GM12878 (cell line): Measurements from ENCODE around the gene TYW5. TPM values are rescaled to one million over a fixed set of nuclear protein-coding genes. Genes with fewer than 3 reads are reported as not detected.

Experiments
- ATAC-seq: fragments of 200-7000 bp; cut with Tn5 transposase; 3 replicates; pipeline ENCODE4 v1.9.1; 2020; ENCODE audit warnings: mild to moderate bottlenecking, moderate library complexity
- BruUV-seq: library from RNA; stranded (reverse); fragments of 400-500 nt; replicated peaks from 2 replicates; lab custom pipeline; 2021; lab: Mats Ljungman, UMichigan
- CTCF ChIA-PET: fragments of 300-600 bp; sonication (Branson Sonifier 250); formaldehyde crosslinking; extraction: SDS; loops from one replicate; lab custom pipeline; 2021; ENCODE audit warnings: inconsistent platforms; lab: Yijun Ruan, JAX
- POLR2A ChIA-PET: fragments of 350-600 bp; formaldehyde crosslinking; extraction: SDS; loops from one replicate; lab custom pipeline; 2021; ENCODE audit warnings: inconsistent platforms; lab: Charles Lee
- RAD21 ChIA-PET: fragments of 300-600 bp; sonication (Branson Sonifier 250); formaldehyde crosslinking; loops from one replicate; lab custom pipeline; 2023; ENCODE audit warnings: antibody characterized with exemption; ENCODE audit not compliant: unreplicated experiment; lab: Charles Lee
- SMC1A ChIA-PET: fragments of 300-600 bp; sonication (Branson Sonifier 250); formaldehyde crosslinking; loops from one replicate; lab custom pipeline; 2023; ENCODE audit not compliant: unreplicated experiment, uncharacterized antibody; lab: Charles Lee
- DNase-seq: peaks from one replicate; pipeline ENCODE4 v3.0.0-alpha.2; 2011; ENCODE audit warnings: low read depth, low spot score
- FAIRE-seq: peaks from 3 replicates; lab custom pipeline; 2011; peaks lifted over from hg19 to GRCh38; lab: Jason Lieb, UNC
- H2AFZ ChIP-seq: 2 replicates; pipeline ENCODE4 v1.6.0; 2011; ENCODE audit warnings: low read depth, low read length, control low read depth; ENCODE audit not compliant: control insufficient read depth
- H3K27ac ChIP-seq: 2 replicates; pipeline ENCODE4 v1.5.1; 2011; ENCODE audit warnings: control low read depth; ENCODE audit not compliant: control insufficient read depth, insufficient read depth
- H3K27me3 ChIP-seq, 2 experiments: replicated peaks in 1 of 2; 2 replicates each; pipeline versions ENCODE4 v1.6.0 to v1.6.1; 2011; ENCODE audit warnings: low read length in 1 of 2; ENCODE audit not compliant: control insufficient read depth in 2 of 2, insufficient read depth in 2 of 2
- H3K36me3 ChIP-seq, 2 experiments: 2 replicates each; pipeline ENCODE4 v1.5.1; 2011; ENCODE audit warnings: low read length in 1 of 2; ENCODE audit not compliant: control insufficient read depth in 2 of 2, insufficient read depth in 2 of 2
- H3K4me1 ChIP-seq: 2 replicates; pipeline ENCODE4 v1.6.1; 2011; ENCODE audit warnings: mild to moderate bottlenecking, low read length, moderate library complexity, mixed read lengths; ENCODE audit not compliant: control insufficient read depth, insufficient read depth
- H3K4me2 ChIP-seq: 2 replicates; pipeline ENCODE4 v1.6.0; 2011; ENCODE audit warnings: control low read depth; ENCODE audit not compliant: control insufficient read depth, insufficient read depth
- H3K4me3 ChIP-seq: fragments of 200-600 bp; sonication (generic); 2 replicates; pipeline ENCODE4 v1.5.1; 2016
- H3K79me2 ChIP-seq: 2 replicates; pipeline ENCODE4 v1.6.0; 2011; ENCODE audit warnings: low read length; ENCODE audit not compliant: control insufficient read depth, insufficient read depth
- H3K9ac ChIP-seq: 2 replicates; pipeline ENCODE4 v1.8.0; 2011; ENCODE audit warnings: low read length, control low read depth, mixed read lengths; ENCODE audit not compliant: control insufficient read depth, insufficient read depth
- H3K9me3 ChIP-seq: replicated peaks from 3 replicates; pipeline ENCODE4 v1.5.1; 2011; ENCODE audit warnings: mild to moderate bottlenecking, low read length; ENCODE audit not compliant: control insufficient read depth, insufficient read depth
- H4K20me1 ChIP-seq: 2 replicates; pipeline ENCODE4 v1.6.0; 2011; ENCODE audit not compliant: control insufficient read depth, insufficient read depth
- EGR1 ChIP-seq, 2 experiments: IDR thresholded peaks; 1 replicate in 1 of 2; 2 replicates in 1 of 2; pipeline ENCODE4 v1.6.1; 2011 to 2012; ENCODE audit warnings: low read depth in 2 of 2, low read length in 2 of 2, borderline replicate concordance in 1 of 2, mild to moderate bottlenecking in 1 of 2, moderate library complexity in 1 of 2
- ESRRA ChIP-seq: IDR thresholded peaks from 2 replicates; pipeline ENCODE4 v1.6.1; 2012; ENCODE audit warnings: mild to moderate bottlenecking, low read length, improper control_type of control experiment
- MEF2A ChIP-seq: IDR thresholded peaks from 2 replicates; pipeline ENCODE4 v1.6.1; 2011; ENCODE audit warnings: low read depth, mild to moderate bottlenecking, low read length, moderate library complexity; ENCODE audit not compliant: insufficient read depth
- NR2C2 ChIP-seq: IDR thresholded peaks from 2 replicates; pipeline ENCODE4 v1.6.1; 2011; ENCODE audit warnings: borderline replicate concordance, low read depth; ENCODE audit not compliant: control insufficient read depth, insufficient read length
- PAX8 ChIP-seq: fragments of 450-650 bp; IDR thresholded peaks from 2 replicates; pipeline ENCODE4 v1.6.1; 2017; ENCODE audit warnings: mild to moderate bottlenecking, moderate library complexity
- RCOR1 ChIP-seq: conservative IDR thresholded peaks from 2 replicates; pipeline ENCODE4 v1.6.1; 2012; ENCODE audit warnings: low read depth, low read length, improper control_type of control experiment
- SIN3A ChIP-seq: IDR thresholded peaks from 2 replicates; pipeline ENCODE4 v1.6.1; 2012; ENCODE audit warnings: low read depth, low read length, improper control_type of control experiment
- SP1 ChIP-seq: IDR thresholded peaks from one replicate; pipeline ENCODE4 v1.6.1; 2011; ENCODE audit warnings: low read depth, low read length
- WGBS: methylation state at CpG from one replicate; pipeline ENCODE4 v1.1.6; 2016; ENCODE audit warnings: low lambda C conversion rate; ENCODE audit not compliant: insufficient replicate concordance, insufficient coverage; ENCODE audit errors: missing lambda C conversion rate; 5-methylcytosine and 5-hydroxymethylcytosine counted together
- in situ Hi-C: fragments of 300-500 bp; cut with MboI; formaldehyde crosslinking; loops from 9 replicates; pipeline ENCODE4 v1.14.3; 2018; ENCODE audit warnings: mixed read lengths
- intact Hi-C: fragments of 100-400 bp; cut with micrococcal nuclease; formaldehyde crosslinking; loops from one replicate; pipeline ENCODE4 v1.14.2; 2022; ENCODE audit not compliant: unreplicated experiment
- polyA plus RNA-seq, 11 experiments: library from polyadenylated mRNA; depleted of rRNA in 4 of 11; unstranded in 6 of 11; stranded (reverse) in 5 of 11; fragments of >200 nt; fragmentation: Nextera tagmentation in 4 of 11; fragmentation: Illumina TruSeq in 1 of 11; extraction: Ambion mirVana in 4 of 11; extraction: Trizol in 1 of 11; gene quantifications; 1 replicate in 1 of 11; 2 replicates in 10 of 11; pipeline versions ENCODE4 v1.2.1 to v1.2.3, GENCODE V29; 2011 to 2016; ENCODE audit warnings: inconsistent platforms in 2 of 11, missing spikeins in 2 of 11, low read depth in 1 of 11
- total RNA-seq, 4 experiments: library from RNA; depleted of rRNA in 3 of 4; stranded (reverse); fragments of >200 nt in 3 of 4; fragmentation: Illumina TruSeq in 1 of 4; extraction: Trizol in 1 of 4; gene quantifications; 2 replicates each; pipeline versions ENCODE4 v1.2.1 to v1.2.3, GENCODE V29; 2013 to 2021
- TF ChIP-seq, protein P1 (sequence below): fragments of 450-650 bp; conservative IDR thresholded peaks from 2 replicates; pipeline ENCODE4 v1.6.1; 2017; ENCODE audit warnings: mild to moderate bottlenecking, moderate library complexity
- TF ChIP-seq, protein P2 (sequence below): fragments of 450-650 bp; IDR thresholded peaks from 2 replicates; pipeline ENCODE4 v1.6.1; 2016; ENCODE audit warnings: mild to moderate bottlenecking, moderate library complexity, borderline replicate concordance

TYW5 gene
- total and polyA plus RNA-seq, 10 of the 15 experiments (the other 5 are each of a cell fraction or from before 2014, with no cell fraction given), result 4.6 to 11.8 (median 7.4) TPM

DNA sequence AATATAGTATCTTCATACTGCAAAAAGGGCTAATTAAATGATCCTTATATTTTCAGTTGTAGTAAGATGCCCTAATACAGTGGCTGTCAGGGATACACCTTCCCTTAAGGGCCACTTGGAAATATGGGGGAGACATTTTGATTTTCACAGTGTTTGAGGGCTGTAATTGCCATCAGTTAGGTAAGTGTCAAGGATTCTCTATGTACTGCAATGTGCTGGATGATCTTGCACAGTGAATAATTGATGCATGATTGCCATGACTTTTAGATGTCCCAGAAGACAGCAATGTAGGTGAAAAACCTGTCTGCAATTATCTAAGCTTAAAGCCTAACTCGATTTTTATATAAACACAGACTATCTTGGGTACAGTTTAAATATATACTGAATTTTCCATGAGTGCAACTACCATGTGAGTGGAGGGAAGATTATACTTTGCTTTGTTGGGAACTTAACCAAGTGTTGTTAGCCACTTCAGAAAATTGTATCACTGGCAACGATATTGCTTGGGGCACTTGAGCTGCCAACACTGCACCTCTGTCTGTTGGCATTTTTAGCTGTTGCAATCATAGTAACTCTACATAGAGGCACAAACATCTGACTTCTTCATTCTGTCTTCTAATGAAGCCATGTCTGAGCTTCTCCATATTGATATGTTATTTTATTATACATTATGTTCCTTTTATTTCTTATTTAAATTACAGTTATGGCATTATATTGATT, 45.3 kb upstream of the TYW5 start:
- H3K9me3 ChIP-seq, result no peaks in the 10 kb centered on the region
- no peak for TF ChIP-seq PAX8
- no peak for TF ChIP-seq SP1
- TF ChIP-seq, protein P1, sequence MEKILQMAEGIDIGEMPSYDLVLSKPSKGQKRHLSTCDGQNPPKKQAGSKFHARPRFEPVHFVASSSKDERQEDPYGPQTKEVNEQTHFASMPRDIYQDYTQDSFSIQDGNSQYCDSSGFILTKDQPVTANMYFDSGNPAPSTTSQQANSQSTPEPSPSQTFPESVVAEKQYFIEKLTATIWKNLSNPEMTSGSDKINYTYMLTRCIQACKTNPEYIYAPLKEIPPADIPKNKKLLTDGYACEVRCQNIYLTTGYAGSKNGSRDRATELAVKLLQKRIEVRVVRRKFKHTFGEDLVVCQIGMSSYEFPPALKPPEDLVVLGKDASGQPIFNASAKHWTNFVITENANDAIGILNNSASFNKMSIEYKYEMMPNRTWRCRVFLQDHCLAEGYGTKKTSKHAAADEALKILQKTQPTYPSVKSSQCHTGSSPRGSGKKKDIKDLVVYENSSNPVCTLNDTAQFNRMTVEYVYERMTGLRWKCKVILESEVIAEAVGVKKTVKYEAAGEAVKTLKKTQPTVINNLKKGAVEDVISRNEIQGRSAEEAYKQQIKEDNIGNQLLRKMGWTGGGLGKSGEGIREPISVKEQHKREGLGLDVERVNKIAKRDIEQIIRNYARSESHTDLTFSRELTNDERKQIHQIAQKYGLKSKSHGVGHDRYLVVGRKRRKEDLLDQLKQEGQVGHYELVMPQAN, result no peak
- TF ChIP-seq RCOR1, result no peak
- no peak for TF ChIP-seq NR2C2
- no peak for TF ChIP-seq MEF2A
- TF ChIP-seq EGR1 (IDR thresholded peaks at IDR 0.05; ENCODE audit: borderline replicate concordance in 1 of 2, low read depth in 2 of 2, low read length in 2 of 2), result no peak
- no peak for TF ChIP-seq SIN3A
- TF ChIP-seq, protein P2, sequence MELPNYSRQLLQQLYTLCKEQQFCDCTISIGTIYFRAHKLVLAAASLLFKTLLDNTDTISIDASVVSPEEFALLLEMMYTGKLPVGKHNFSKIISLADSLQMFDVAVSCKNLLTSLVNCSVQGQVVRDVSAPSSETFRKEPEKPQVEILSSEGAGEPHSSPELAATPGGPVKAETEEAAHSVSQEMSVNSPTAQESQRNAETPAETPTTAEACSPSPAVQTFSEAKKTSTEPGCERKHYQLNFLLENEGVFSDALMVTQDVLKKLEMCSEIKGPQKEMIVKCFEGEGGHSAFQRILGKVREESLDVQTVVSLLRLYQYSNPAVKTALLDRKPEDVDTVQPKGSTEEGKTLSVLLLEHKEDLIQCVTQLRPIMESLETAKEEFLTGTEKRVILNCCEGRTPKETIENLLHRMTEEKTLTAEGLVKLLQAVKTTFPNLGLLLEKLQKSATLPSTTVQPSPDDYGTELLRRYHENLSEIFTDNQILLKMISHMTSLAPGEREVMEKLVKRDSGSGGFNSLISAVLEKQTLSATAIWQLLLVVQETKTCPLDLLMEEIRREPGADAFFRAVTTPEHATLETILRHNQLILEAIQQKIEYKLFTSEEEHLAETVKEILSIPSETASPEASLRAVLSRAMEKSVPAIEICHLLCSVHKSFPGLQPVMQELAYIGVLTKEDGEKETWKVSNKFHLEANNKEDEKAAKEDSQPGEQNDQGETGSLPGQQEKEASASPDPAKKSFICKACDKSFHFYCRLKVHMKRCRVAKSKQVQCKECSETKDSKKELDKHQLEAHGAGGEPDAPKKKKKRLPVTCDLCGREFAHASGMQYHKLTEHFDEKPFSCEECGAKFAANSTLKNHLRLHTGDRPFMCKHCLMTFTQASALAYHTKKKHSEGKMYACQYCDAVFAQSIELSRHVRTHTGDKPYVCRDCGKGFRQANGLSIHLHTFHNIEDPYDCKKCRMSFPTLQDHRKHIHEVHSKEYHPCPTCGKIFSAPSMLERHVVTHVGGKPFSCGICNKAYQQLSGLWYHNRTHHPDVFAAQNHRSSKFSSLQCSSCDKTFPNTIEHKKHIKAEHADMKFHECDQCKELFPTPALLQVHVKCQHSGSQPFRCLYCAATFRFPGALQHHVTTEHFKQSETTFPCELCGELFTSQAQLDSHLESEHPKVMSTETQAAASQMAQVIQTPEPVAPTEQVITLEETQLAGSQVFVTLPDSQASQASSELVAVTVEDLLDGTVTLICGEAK, result no peak
- no peak for TF ChIP-seq ESRRA
- ChIA-PET CTCF (interaction anchor here (0.9 to 1.1 kb wide), 2 partner anchors 9 to 11 kb away, joined by 3 to 4 read pairs; no protein-coding TSS in a partner anchor), SMC1A (no interaction called here), RAD21 (no interaction called here), POLR2A (no interaction called here)
- H3K4me2 ChIP-seq, result no peak overlapping the region
- FAIRE-seq (no peak), DNase-seq (no peak), ATAC-seq (no peak)
- in situ Hi-C loops, result no loop called here
- H3K9ac ChIP-seq, result no peak overlapping the region
- no peak overlapping the region for H3K27ac ChIP-seq
- BruUV-seq, result no TSS peak
- no peak overlapping the region for H2AFZ ChIP-seq
- intact Hi-C loops, result no loop called here
- H4K20me1 ChIP-seq, result no peaks in the 10 kb centered on the region
- no peaks in the 10 kb centered on the region for H3K79me2 ChIP-seq
- WGBS, result 0% methylated on average over 2 of the region's 2 CpGs
- H3K27me3 ChIP-seq, result no peaks in the 10 kb centered on the region; a peak in 1 of 4 replicates
- H3K4me1 ChIP-seq, result no peaks in the 10 kb centered on the region
- H3K36me3 ChIP-seq, result no peaks in the 10 kb centered on the region
- H3K4me3 ChIP-seq, result no peak overlapping the region
